Measurements from ENCODE around the gene OIP5.

GRCh38 chr15:41263891-41264351 lies 68.5 kb downstream of the OIP5 start:
- TF ChIP-seq, protein P1, sequence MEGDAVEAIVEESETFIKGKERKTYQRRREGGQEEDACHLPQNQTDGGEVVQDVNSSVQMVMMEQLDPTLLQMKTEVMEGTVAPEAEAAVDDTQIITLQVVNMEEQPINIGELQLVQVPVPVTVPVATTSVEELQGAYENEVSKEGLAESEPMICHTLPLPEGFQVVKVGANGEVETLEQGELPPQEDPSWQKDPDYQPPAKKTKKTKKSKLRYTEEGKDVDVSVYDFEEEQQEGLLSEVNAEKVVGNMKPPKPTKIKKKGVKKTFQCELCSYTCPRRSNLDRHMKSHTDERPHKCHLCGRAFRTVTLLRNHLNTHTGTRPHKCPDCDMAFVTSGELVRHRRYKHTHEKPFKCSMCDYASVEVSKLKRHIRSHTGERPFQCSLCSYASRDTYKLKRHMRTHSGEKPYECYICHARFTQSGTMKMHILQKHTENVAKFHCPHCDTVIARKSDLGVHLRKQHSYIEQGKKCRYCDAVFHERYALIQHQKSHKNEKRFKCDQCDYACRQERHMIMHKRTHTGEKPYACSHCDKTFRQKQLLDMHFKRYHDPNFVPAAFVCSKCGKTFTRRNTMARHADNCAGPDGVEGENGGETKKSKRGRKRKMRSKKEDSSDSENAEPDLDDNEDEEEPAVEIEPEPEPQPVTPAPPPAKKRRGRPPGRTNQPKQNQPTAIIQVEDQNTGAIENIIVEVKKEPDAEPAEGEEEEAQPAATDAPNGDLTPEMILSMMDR (IDR thresholded peaks at IDR 0.05; ENCODE audit: low read depth, low read length): no peak
- TF ChIP-seq EZH2phosphoT487 (IDR thresholded peaks at IDR 0.05; ENCODE audit: low read depth): no peak

Data from OCI-LY3 (cell line).